Measurements from ENCODE around the gene N4BP2. TPM values are rescaled to one million over a fixed set of nuclear protein-coding genes. Genes with fewer than 3 reads are reported as not detected.
"Not testable (repeated sequence)": the region's sequence is repeated elsewhere in the genome, so short reads cannot be mapped to it uniquely, and the experiment has no call there.

The N4BP2 gene
- total RNA-seq, 1 experiment from 2014 or later: 8.8 TPM

DNA sequence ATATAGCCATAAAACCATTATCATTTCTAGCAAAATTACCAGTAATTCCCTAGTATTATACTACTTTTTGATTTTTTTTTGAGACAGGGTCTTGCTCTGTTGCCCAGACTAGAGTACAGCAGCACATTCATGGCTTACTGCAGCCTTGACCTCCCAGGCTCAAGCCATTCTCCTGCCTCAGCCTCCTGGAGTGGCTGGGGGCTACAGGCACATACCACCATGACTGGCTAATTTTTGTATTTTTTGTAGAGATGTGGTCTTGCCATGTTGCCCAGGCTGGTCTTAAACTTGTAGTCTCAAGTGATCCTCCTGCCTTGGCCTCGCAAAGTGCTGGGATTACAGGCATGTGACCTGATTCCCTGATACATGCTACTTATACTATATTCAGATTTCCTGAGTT is 13.7 kb downstream of the N4BP2 start:
- Mint-ChIP-seq H3K4me3 (ENCODE audit: unreplicated experiment) (no peak overlapping the region), H3K27ac (ENCODE audit: low read depth, unreplicated experiment) (no peak overlapping the region), H3K9me3 (ENCODE audit: unreplicated experiment) (no peaks in the 10 kb centered on the region), H3K4me1 (ENCODE audit: insufficient read depth, unreplicated experiment) (peaks cover 5% of the 10 kb centered on the region), H3K36me3 (ENCODE audit: insufficient read depth, unreplicated experiment) (peaks cover 22% of the 10 kb centered on the region), H3K27me3 (ENCODE audit: insufficient read depth, unreplicated experiment) (no peaks in the 10 kb centered on the region)
- CTCF ChIA-PET: no interaction called here
- intact Hi-C loops (cut with micrococcal nuclease): no loop called here
- no peak for DNase-seq (ENCODE audit: unreplicated experiment)
- POLR2A ChIA-PET: no interaction called here
- no peak for TF ChIP-seq CTCF (IDR thresholded peaks at IDR 0.05; ENCODE audit: unreplicated experiment)
- no TSS peak for BruUV-seq (replicated peaks)

DNA sequence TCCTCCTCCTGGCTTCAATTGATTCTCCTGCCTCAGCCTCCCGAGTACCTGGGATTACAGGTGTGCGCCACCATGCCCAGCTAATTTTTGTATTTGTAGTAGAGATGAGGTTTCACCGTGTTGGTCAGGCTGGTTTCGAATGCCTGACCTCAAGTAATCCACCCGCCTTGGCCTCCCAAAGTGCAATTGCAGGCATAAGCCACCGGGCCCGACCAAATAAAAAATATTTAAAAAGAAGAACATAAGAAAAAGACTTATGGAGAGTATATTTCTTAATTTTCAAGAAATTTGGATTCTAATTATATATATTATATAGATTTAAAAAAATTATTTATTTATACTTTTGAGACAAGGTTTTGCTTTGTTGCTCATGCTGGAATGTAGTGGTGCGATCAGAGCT is 29.8 kb downstream of the N4BP2 start:
- ChIA-PET POLR2A (interaction anchor here (0.8 to 1.6 kb wide), 2 partner anchors 28 to 30 kb away, joined by 3 to 5 read pairs; no protein-coding TSS in a partner anchor), CTCF (interaction anchor here (1.1 kb wide), 1 partner anchor 17 kb away, joined by 9 read pairs; no protein-coding TSS in a partner anchor)
- no peaks in the 10 kb centered on the region for H3K27me3 Mint-ChIP-seq (ENCODE audit: insufficient read depth, unreplicated experiment)
- BruUV-seq (replicated peaks): no TSS peak
- H3K9me3 Mint-ChIP-seq (ENCODE audit: unreplicated experiment): no peaks in the 10 kb centered on the region
- intact Hi-C loops (cut with micrococcal nuclease): no loop called here
- peaks cover 3% of the 10 kb centered on the region for H3K36me3 Mint-ChIP-seq (ENCODE audit: insufficient read depth, unreplicated experiment)
- no peaks in the 10 kb centered on the region for H3K4me1 Mint-ChIP-seq (ENCODE audit: insufficient read depth, unreplicated experiment)
- H3K27ac Mint-ChIP-seq (ENCODE audit: low read depth, unreplicated experiment): no peak overlapping the region
- no peak overlapping the region for H3K4me3 Mint-ChIP-seq (ENCODE audit: unreplicated experiment)
- no peak for DNase-seq (ENCODE audit: unreplicated experiment)
- no peak for TF ChIP-seq CTCF (IDR thresholded peaks at IDR 0.05; ENCODE audit: unreplicated experiment)

GRCh38 chr4:40087799-40088366 is 31.2 kb downstream of the N4BP2 start:
- CTCF ChIA-PET: interaction anchor here (0.6 kb wide), 1 partner anchor 9 kb away, joined by 5 read pairs; no protein-coding TSS in a partner anchor
- H3K27me3 Mint-ChIP-seq (ENCODE audit: insufficient read depth, unreplicated experiment): no peaks in the 10 kb centered on the region
- no peaks in the 10 kb centered on the region for H3K9me3 Mint-ChIP-seq (ENCODE audit: unreplicated experiment)
- no TSS peak for BruUV-seq (replicated peaks)
- H3K36me3 Mint-ChIP-seq (ENCODE audit: insufficient read depth, unreplicated experiment): no peaks in the 10 kb centered on the region
- no peak overlapping the region for H3K4me3 Mint-ChIP-seq (ENCODE audit: unreplicated experiment)
- POLR2A ChIA-PET: no interaction called here
- no peak for TF ChIP-seq CTCF (IDR thresholded peaks at IDR 0.05; ENCODE audit: unreplicated experiment)
- no peaks in the 10 kb centered on the region for H3K4me1 Mint-ChIP-seq (ENCODE audit: insufficient read depth, unreplicated experiment)
- intact Hi-C loops (cut with micrococcal nuclease): no loop called here
- DNase-seq (ENCODE audit: unreplicated experiment): no peak
- H3K27ac Mint-ChIP-seq (ENCODE audit: low read depth, unreplicated experiment): no peak overlapping the region

DNA sequence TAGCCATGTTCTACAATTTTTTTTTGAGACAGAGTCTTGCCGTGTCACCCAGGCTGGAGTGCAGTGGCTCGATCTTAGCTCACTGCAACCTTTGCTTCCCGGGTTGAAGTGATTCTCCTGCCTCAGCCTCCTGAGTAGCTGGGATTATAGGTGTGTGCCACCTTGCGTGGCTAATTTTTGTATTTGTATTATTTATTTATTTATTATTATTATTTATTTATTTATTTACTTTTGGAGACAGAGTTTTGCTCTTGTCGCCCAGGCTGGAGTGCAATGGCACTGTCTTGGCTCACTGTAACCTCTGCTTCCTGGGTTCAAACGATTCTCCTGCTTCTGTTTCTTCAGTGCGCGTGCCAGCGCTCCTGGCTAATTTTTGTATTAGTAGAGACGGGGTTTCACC is 36.8 kb downstream of the N4BP2 start:
- H3K27me3 Mint-ChIP-seq (ENCODE audit: insufficient read depth, unreplicated experiment); H3K27ac Mint-ChIP-seq (ENCODE audit: low read depth, unreplicated experiment); H3K4me1 Mint-ChIP-seq (ENCODE audit: insufficient read depth, unreplicated experiment); H3K36me3 Mint-ChIP-seq (ENCODE audit: insufficient read depth, unreplicated experiment); BruUV-seq (replicated peaks); POLR2A ChIA-PET; H3K4me3 Mint-ChIP-seq (ENCODE audit: unreplicated experiment); DNase-seq (ENCODE audit: unreplicated experiment); H3K9me3 Mint-ChIP-seq (ENCODE audit: unreplicated experiment); intact Hi-C loops (cut with micrococcal nuclease): not testable (repeated sequence)
- CTCF ChIA-PET: interaction anchor here (0.6 to 1.3 kb wide), 2 partner anchors 9 to 232 kb away, joined by 3 to 4 read pairs; no protein-coding TSS in a partner anchor

DNA sequence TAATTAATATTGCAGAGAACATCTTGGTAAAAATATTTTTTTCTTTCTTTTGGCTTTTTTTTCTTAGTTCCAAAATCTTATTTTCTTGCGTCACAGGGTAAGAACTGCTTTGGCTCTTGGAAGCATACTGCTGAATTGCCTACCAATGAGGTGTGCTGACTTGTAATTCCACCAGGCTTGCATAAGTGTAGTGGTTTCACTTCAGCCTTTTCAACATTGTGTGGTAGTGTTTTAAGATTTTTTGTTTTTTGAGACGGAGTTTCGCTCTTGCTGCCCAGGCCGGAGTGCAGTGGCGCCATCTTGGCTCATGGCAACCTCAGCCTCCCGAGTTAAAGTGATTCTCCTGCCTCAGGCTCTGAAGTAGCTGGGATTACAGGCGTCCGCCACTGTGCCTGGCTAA is 42.4 kb downstream of the N4BP2 start:
- Mint-ChIP-seq H3K27me3 (ENCODE audit: insufficient read depth, unreplicated experiment) (no peaks in the 10 kb centered on the region), H3K36me3 (ENCODE audit: insufficient read depth, unreplicated experiment) (peaks cover 8% of the 10 kb centered on the region), H3K9me3 (ENCODE audit: unreplicated experiment) (no peaks in the 10 kb centered on the region), H3K27ac (ENCODE audit: low read depth, unreplicated experiment) (no peak overlapping the region), H3K4me3 (ENCODE audit: unreplicated experiment) (no peak overlapping the region), H3K4me1 (ENCODE audit: insufficient read depth, unreplicated experiment) (no peaks in the 10 kb centered on the region)
- intact Hi-C loops (cut with micrococcal nuclease): no loop called here
- CTCF ChIA-PET: no interaction called here
- no TSS peak for BruUV-seq (replicated peaks)
- DNase-seq (ENCODE audit: unreplicated experiment): no peak
- no peak for TF ChIP-seq CTCF (IDR thresholded peaks at IDR 0.05; ENCODE audit: unreplicated experiment)
- POLR2A ChIA-PET: no interaction called here

DNA sequence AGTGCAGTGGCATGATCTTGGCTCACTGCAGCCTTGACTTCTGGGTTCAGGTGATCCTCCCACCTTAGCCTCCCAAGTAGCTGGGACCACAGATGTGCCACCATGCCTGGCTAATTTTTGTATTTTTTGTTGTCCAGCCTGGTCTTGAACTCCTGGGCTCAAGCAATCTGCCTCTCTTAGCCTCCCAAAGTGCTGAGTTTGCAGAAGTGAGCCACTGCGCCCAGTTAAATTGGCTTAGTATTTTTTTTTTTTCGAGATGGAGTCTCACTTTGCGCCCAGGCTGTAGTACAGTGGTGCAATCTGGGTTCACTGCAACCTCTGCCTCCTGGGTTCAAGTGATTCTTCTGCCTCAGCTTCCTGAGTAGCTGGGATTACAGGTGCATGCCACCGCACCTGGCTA is 50.5 kb downstream of the N4BP2 start:
- peaks cover 25% of the 10 kb centered on the region for H3K36me3 Mint-ChIP-seq (ENCODE audit: insufficient read depth, unreplicated experiment)
- POLR2A ChIA-PET: interaction anchor here (1.5 kb wide), 1 partner anchor 14 kb away, joined by 4 read pairs; no protein-coding TSS in a partner anchor
- DNase-seq (ENCODE audit: unreplicated experiment); CTCF ChIA-PET; intact Hi-C loops (cut with micrococcal nuclease); BruUV-seq (replicated peaks); H3K4me3 Mint-ChIP-seq (ENCODE audit: unreplicated experiment); H3K27me3 Mint-ChIP-seq (ENCODE audit: insufficient read depth, unreplicated experiment); H3K9me3 Mint-ChIP-seq (ENCODE audit: unreplicated experiment); H3K4me1 Mint-ChIP-seq (ENCODE audit: insufficient read depth, unreplicated experiment); H3K27ac Mint-ChIP-seq (ENCODE audit: low read depth, unreplicated experiment): not testable (repeated sequence)

Measured in MCF 10A (cell line).